NCI-H446 (cell line): Measurements from ENCODE around the gene TNFSF12.

ENCODE experiments used
- DNase-seq, 2 experiments: peaks; one replicate each; lab custom pipeline; 2025; lab: John Stamatoyannopoulos, UW

TNFSF12 gene

GRCh38 chr17:7544911-7545310, 3.9 kb upstream of the TNFSF12 start:
- DNase-seq = no peak

GRCh38 chr17:7549401-7550055, 670 bp downstream of the TNFSF12 start:
- no peak for DNase-seq

GRCh38 chr17:7550344-7550743, 1.5 kb downstream of the TNFSF12 start:
- no peak for DNase-seq

GRCh38 chr17:7551396-7551795, 2.5 kb downstream of the TNFSF12 start:
- no peak for DNase-seq

- no peak for DNase-seq
Observed at GRCh38 chr17:7552621-7553051, 3.8 kb downstream of the TNFSF12 start.

GRCh38 chr17:7553356-7553755, 4.5 kb downstream of the TNFSF12 start:
- no peak for DNase-seq

- DNase-seq = no peak
Observed at GRCh38 chr17:7555320-7555948, 6.6 kb downstream of the TNFSF12 start.

- DNase-seq = no peak
Observed at GRCh38 chr17:7556627-7557026, 7.8 kb downstream of the TNFSF12 start.

- DNase-seq = no peak
Observed at GRCh38 chr17:7557147-7557764, 8.4 kb downstream of the TNFSF12 start.

- DNase-seq = peak in 1 of 2 experiments; percentile 19
Observed at GRCh38 chr17:7557775-7558543, 9.1 kb downstream of the TNFSF12 start.

- DNase-seq = no peak
Observed at GRCh38 chr17:7558544-7559319, 9.9 kb downstream of the TNFSF12 start, which contains the start of gene TNFSF13. Gene TNFSF13, plus strand, starts transcription at chr17:7558750. Its CDS starts 290 bp downstream, at chr17:7559040.

- no peak for DNase-seq
Observed at GRCh38 chr17:7559320-7560171, 10.7 kb downstream of the TNFSF12 start.

GRCh38 chr17:7560172-7561027, 11.5 kb downstream of the TNFSF12 start:
- no peak for DNase-seq

- peak; percentile 50 to 85 for DNase-seq
Observed at GRCh38 chr17:7561028-7561575, 12.2 kb downstream of the TNFSF12 start.

- DNase-seq = peak; percentile 54 to 93
Observed at GRCh38 chr17:7561589-7562207, 12.8 kb downstream of the TNFSF12 start, which contains the start of gene SENP3. Gene SENP3, plus strand, starts transcription at chr17:7561919. Its CDS starts 1,158 bp downstream, at chr17:7563077.

GRCh38 chr17:7562208-7562605, 13.3 kb downstream of the TNFSF12 start:
- no peak for DNase-seq

- no peak for DNase-seq
Observed at GRCh38 chr17:7563115-7563869, 14.4 kb downstream of the TNFSF12 start.

GRCh38 chr17:7569571-7569970, 20.7 kb downstream of the TNFSF12 start:
- no peak for DNase-seq
